Measurements from ENCODE around the gene GMDS.

Gene GMDS

GRCh38 chr6:1644516-1645060 lies 600.8 kb downstream of the GMDS start:
- no peaks in the 10 kb centered on the region for H3K9me3 ChIP-seq (ENCODE audit: low read length)
- H3K27ac ChIP-seq (ENCODE audit: low read depth, low read length) = no peak overlapping the region
- no peak overlapping the region for H3K4me3 ChIP-seq (ENCODE audit: low read depth in 1 of 2, low read length in 2 of 2)
- no peak overlapping the region for H3K9ac ChIP-seq (ENCODE audit: low read length)
- H3K27me3 ChIP-seq (ENCODE audit: control insufficient read depth in 1 of 2, insufficient read depth in 2 of 2, low read length in 2 of 2) = no peaks in the 10 kb centered on the region
- no peaks in the 10 kb centered on the region for H3K36me3 ChIP-seq (ENCODE audit: insufficient read depth, low read length)
- H3K4me1 ChIP-seq (ENCODE audit: insufficient read depth, low read length) = no peaks in the 10 kb centered on the region

- H3K4me3 ChIP-seq (ENCODE audit: low read depth in 1 of 2, low read length in 2 of 2) = no peak overlapping the region
- no peak overlapping the region for H3K9ac ChIP-seq (ENCODE audit: low read length)
- no peaks in the 10 kb centered on the region for H3K36me3 ChIP-seq (ENCODE audit: insufficient read depth, low read length)
- no peak overlapping the region for H3K27ac ChIP-seq (ENCODE audit: low read depth, low read length)
- no peaks in the 10 kb centered on the region for H3K9me3 ChIP-seq (ENCODE audit: low read length)
- no peaks in the 10 kb centered on the region for H3K27me3 ChIP-seq (ENCODE audit: control insufficient read depth in 1 of 2, insufficient read depth in 2 of 2, low read length in 2 of 2)
- no peaks in the 10 kb centered on the region for H3K4me1 ChIP-seq (ENCODE audit: insufficient read depth, low read length)
Observed at GRCh38 chr6:1643830-1644445, 601.5 kb downstream of the GMDS start.

- no peak overlapping the region for H3K4me3 ChIP-seq (ENCODE audit: low read depth in 1 of 2, low read length in 2 of 2)
- no peaks in the 10 kb centered on the region for H3K36me3 ChIP-seq (ENCODE audit: insufficient read depth, low read length)
Observed at GRCh38 chr6:1643111-1643510, 602.3 kb downstream of the GMDS start.

GRCh38 chr6:1641343-1641885 lies 604.0 kb downstream of the GMDS start:
- Histone ChIP-seq H3K27me3 (ENCODE audit: control insufficient read depth in 1 of 2, insufficient read depth in 2 of 2, low read length in 2 of 2) (no peaks in the 10 kb centered on the region), H3K9ac (ENCODE audit: low read length) (no peak overlapping the region), H3K27ac (ENCODE audit: low read depth, low read length) (no peak overlapping the region), H3K4me3 (ENCODE audit: low read depth in 1 of 2, low read length in 2 of 2) (no peak overlapping the region), H3K9me3 (ENCODE audit: low read length) (no peaks in the 10 kb centered on the region), H3K4me1 (ENCODE audit: insufficient read depth, low read length) (no peaks in the 10 kb centered on the region), H3K36me3 (ENCODE audit: insufficient read depth, low read length) (no peaks in the 10 kb centered on the region)

More at GRCh38 chr6:1643111-1643510, 602.3 kb downstream of the GMDS start:
- H3K27ac ChIP-seq (ENCODE audit: low read depth, low read length) = no peak overlapping the region
- no peaks in the 10 kb centered on the region for H3K9me3 ChIP-seq (ENCODE audit: low read length)
- no peak overlapping the region for H3K9ac ChIP-seq (ENCODE audit: low read length)
- no peaks in the 10 kb centered on the region for H3K4me1 ChIP-seq (ENCODE audit: insufficient read depth, low read length)
- H3K27me3 ChIP-seq (ENCODE audit: control insufficient read depth in 1 of 2, insufficient read depth in 2 of 2, low read length in 2 of 2) = no peaks in the 10 kb centered on the region

GRCh38 chr6:1640476-1640875 lies 604.9 kb downstream of the GMDS start:
- no peak overlapping the region for H3K4me3 ChIP-seq (ENCODE audit: low read depth in 1 of 2, low read length in 2 of 2)
- H3K9me3 ChIP-seq (ENCODE audit: low read length) = no peaks in the 10 kb centered on the region
- H3K27ac ChIP-seq (ENCODE audit: low read depth, low read length) = no peak overlapping the region
- no peaks in the 10 kb centered on the region for H3K36me3 ChIP-seq (ENCODE audit: insufficient read depth, low read length)
- no peaks in the 10 kb centered on the region for H3K4me1 ChIP-seq (ENCODE audit: insufficient read depth, low read length)
- H3K9ac ChIP-seq (ENCODE audit: low read length) = no peak overlapping the region
- H3K27me3 ChIP-seq (ENCODE audit: control insufficient read depth in 1 of 2, insufficient read depth in 2 of 2, low read length in 2 of 2) = no peaks in the 10 kb centered on the region

- Histone ChIP-seq H3K27me3 (ENCODE audit: control insufficient read depth in 1 of 2, insufficient read depth in 2 of 2, low read length in 2 of 2) (no peaks in the 10 kb centered on the region), H3K27ac (ENCODE audit: low read depth, low read length) (no peak overlapping the region), H3K9me3 (ENCODE audit: low read length) (no peaks in the 10 kb centered on the region), H3K4me3 (ENCODE audit: low read depth in 1 of 2, low read length in 2 of 2) (no peak overlapping the region), H3K9ac (ENCODE audit: low read length) (no peak overlapping the region), H3K36me3 (ENCODE audit: insufficient read depth, low read length) (no peaks in the 10 kb centered on the region), H3K4me1 (ENCODE audit: insufficient read depth, low read length) (no peaks in the 10 kb centered on the region)
Observed at GRCh38 chr6:1639430-1639829, 606.0 kb downstream of the GMDS start.

GRCh38 chr6:1636971-1637871 lies 608.2 kb downstream of the GMDS start:
- Histone ChIP-seq H3K9ac (ENCODE audit: low read length) (no peak overlapping the region), H3K36me3 (ENCODE audit: insufficient read depth, low read length) (no peaks in the 10 kb centered on the region), H3K9me3 (ENCODE audit: low read length) (no peaks in the 10 kb centered on the region), H3K4me1 (ENCODE audit: insufficient read depth, low read length) (no peaks in the 10 kb centered on the region), H3K27me3 (ENCODE audit: control insufficient read depth in 1 of 2, insufficient read depth in 2 of 2, low read length in 2 of 2) (no peaks in the 10 kb centered on the region), H3K4me3 (ENCODE audit: low read depth in 1 of 2, low read length in 2 of 2) (no peak overlapping the region), H3K27ac (ENCODE audit: low read depth, low read length) (no peak overlapping the region)

- no peaks in the 10 kb centered on the region for H3K27me3 ChIP-seq (ENCODE audit: control insufficient read depth in 1 of 2, insufficient read depth in 2 of 2, low read length in 2 of 2)
- H3K36me3 ChIP-seq (ENCODE audit: insufficient read depth, low read length) = no peaks in the 10 kb centered on the region
- no peaks in the 10 kb centered on the region for H3K4me1 ChIP-seq (ENCODE audit: insufficient read depth, low read length)
- H3K4me3 ChIP-seq (ENCODE audit: low read depth in 1 of 2, low read length in 2 of 2) = no peak overlapping the region
- no peaks in the 10 kb centered on the region for H3K9me3 ChIP-seq (ENCODE audit: low read length)
- no peak overlapping the region for H3K9ac ChIP-seq (ENCODE audit: low read length)
- no peak overlapping the region for H3K27ac ChIP-seq (ENCODE audit: low read depth, low read length)
Observed at GRCh38 chr6:1636272-1636825, 609.1 kb downstream of the GMDS start.

GRCh38 chr6:1635305-1636010 lies 609.9 kb downstream of the GMDS start:
- no peaks in the 10 kb centered on the region for H3K27me3 ChIP-seq (ENCODE audit: control insufficient read depth in 1 of 2, insufficient read depth in 2 of 2, low read length in 2 of 2)
- no peaks in the 10 kb centered on the region for H3K9me3 ChIP-seq (ENCODE audit: low read length)
- H3K4me1 ChIP-seq (ENCODE audit: insufficient read depth, low read length) = no peaks in the 10 kb centered on the region
- no peak overlapping the region for H3K27ac ChIP-seq (ENCODE audit: low read depth, low read length)
- H3K4me3 ChIP-seq (ENCODE audit: low read depth in 1 of 2, low read length in 2 of 2) = no peak overlapping the region
- H3K36me3 ChIP-seq (ENCODE audit: insufficient read depth, low read length) = no peaks in the 10 kb centered on the region
- H3K9ac ChIP-seq (ENCODE audit: low read length) = no peak overlapping the region

GRCh38 chr6:1634081-1634480 lies 611.3 kb downstream of the GMDS start:
- Histone ChIP-seq H3K36me3 (ENCODE audit: insufficient read depth, low read length) (no peaks in the 10 kb centered on the region), H3K27ac (ENCODE audit: low read depth, low read length) (no peak overlapping the region), H3K9me3 (ENCODE audit: low read length) (no peaks in the 10 kb centered on the region), H3K4me1 (ENCODE audit: insufficient read depth, low read length) (no peaks in the 10 kb centered on the region), H3K4me3 (ENCODE audit: low read depth in 1 of 2, low read length in 2 of 2) (no peak overlapping the region), H3K9ac (ENCODE audit: low read length) (no peak overlapping the region), H3K27me3 (ENCODE audit: control insufficient read depth in 1 of 2, insufficient read depth in 2 of 2, low read length in 2 of 2) (no peaks in the 10 kb centered on the region)

Measured in muscle layer of colon (tissue), 2 donors.